NOMO-1 (cell line): ENCODE data around the gene RBM25.
"Not testable (repeated sequence)": the region's sequence is repeated elsewhere in the genome, so short reads cannot be mapped to it uniquely, and the experiment has no call there.

Source experiments
- DNase-seq, 2 experiments: peaks; one replicate each; lab custom pipeline; 2025; ENCODE audit not compliant: unreplicated experiment in 2 of 2; lab: John Stamatoyannopoulos, UW

RBM25 gene

DNA sequence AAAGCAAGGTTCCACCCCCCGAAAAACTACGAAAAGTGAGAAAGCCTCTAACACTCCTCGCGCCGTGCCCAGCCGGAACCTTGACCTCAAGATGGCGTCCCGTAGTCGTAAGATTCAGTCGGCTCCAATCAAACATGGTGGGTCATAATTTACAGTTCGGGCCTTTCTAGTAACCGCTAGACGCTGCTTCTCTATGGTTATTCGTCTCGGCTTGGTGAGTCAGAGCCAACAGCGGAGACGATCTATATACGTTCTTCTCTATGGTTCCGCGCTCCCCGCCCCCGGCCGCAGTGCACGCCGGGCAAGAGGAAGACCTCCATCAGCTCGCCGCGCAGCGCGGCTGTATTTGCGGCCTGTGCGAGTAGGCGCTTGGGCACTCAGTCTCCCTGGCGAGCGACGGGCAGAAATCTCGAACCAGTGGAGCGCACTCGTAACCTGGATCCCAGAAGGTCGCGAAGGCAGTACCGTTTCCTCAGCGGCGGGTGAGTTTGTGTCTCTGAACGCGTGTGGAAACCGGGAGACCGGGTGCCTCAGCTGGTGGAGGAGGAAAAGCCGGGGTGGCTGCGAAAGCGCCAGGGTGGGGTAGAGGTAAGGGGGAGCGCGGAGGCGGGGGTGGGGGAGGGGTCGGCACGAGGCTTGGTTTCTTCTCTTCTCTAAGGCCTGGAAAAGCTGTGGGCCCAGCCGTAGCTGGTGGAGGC is at the start of gene RBM25:
TSS of gene RBM25 (plus strand) at position 311 of the 698 bp plus-strand sequence. CDS start 13,108 bp downstream, outside the sequence.
- DNase-seq, result peak; percentile 96 to 99

GRCh38 chr14:73011189-73011588 is 47.1 kb upstream of the RBM25 start:
- DNase-seq, result not testable (repeated sequence)

GRCh38 chr14:73014105-73014504 is 44.2 kb upstream of the RBM25 start:
- DNase-seq, result no peak

DNA sequence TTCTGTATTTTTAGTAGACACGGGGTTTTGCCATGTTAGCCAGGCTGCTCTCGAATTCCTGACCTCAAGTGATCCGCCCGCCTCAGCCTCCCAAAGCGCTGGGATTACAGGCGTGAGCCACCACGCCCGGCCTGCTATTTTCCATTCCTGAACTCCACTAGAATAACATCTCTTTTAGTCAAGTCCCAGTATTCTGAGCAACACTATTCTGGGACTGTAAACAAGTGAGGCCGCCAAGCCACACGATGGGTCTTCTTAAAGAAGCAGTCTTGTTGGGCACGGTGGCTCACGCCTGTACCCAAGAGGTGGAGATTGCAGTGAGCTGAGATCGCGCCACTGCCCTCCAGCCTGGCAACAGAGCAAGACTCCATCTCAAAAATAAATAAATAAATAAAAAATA is 42.8 kb upstream of the RBM25 start:
- DNase-seq, result not testable (repeated sequence)

- not testable (repeated sequence) for DNase-seq
Observed at GRCh38 chr14:73016011-73016410, 42.3 kb upstream of the RBM25 start.

- DNase-seq, result no peak
Observed at GRCh38 chr14:73022051-73022450, 36.3 kb upstream of the RBM25 start.

GRCh38 chr14:73025544-73025943 is 32.8 kb upstream of the RBM25 start:
- no peak for DNase-seq

DNA sequence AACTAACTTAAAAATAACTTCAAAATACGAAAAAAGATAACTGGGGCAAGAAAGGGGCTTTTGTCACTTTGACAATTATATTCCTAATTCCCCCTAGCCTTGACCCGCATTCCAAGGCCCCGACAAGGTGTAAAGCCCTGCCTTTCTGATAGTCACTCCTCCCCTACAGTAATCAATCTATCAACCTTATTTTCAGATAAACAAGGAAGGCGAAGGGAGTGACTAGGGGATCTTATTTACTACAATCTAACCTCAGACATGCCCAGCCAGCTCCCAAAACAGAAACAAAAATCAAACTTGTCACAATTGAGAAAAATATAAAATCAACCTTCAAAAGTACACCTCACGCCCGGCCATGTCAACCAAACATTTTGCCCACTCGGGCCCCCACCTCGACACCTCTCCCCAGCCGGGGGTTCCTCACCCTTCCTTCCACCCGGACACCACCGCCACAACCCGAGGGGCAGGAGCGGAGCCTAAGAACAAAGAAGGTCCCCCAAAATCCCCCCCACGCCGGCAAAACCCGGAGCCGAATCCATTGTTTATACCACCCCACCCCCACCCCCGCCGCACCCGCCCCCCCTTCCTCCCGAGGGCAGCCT is 32.0 kb upstream of the RBM25 start:
- DNase-seq, result no peak

GRCh38 chr14:73026845-73027542 is 31.3 kb upstream of the RBM25 start, which contains the start of gene ZFYVE1:
TSS of gene ZFYVE1 (minus strand) at chr14:73027106. CDS start at chr14:73024508, 2,598 bp downstream.
- peak; percentile 97 to 99 for DNase-seq

DNA sequence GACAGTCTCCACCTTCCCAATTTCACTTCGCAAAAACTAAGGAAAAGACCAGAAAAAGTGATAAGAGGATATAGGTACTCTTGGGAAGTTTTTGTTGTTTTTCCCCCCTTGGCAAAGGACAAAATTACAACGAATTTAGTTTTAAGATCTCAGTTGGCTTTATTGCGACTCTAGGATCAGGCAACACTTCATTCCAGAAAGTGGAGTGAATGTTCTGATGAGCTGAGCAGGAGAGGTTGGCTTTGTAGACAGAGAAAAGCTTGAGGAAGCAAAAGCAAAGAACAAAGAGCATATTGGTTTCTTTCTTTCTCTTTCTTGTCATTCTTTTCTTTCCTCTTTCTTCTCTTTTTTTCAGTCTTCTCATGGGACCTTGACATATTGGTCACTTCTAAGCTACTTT is 30.8 kb upstream of the RBM25 start:
- DNase-seq, result no peak

- DNase-seq, result no peak
Observed at GRCh38 chr14:73027984-73028383, 30.4 kb upstream of the RBM25 start.

GRCh38 chr14:73036706-73037450 is 21.5 kb upstream of the RBM25 start:
- not testable (repeated sequence) for DNase-seq

GRCh38 chr14:73047808-73048207 is 10.5 kb upstream of the RBM25 start:
- DNase-seq, result no peak

- DNase-seq, result no peak
Observed at GRCh38 chr14:73049428-73049827, 8.9 kb upstream of the RBM25 start.

DNA sequence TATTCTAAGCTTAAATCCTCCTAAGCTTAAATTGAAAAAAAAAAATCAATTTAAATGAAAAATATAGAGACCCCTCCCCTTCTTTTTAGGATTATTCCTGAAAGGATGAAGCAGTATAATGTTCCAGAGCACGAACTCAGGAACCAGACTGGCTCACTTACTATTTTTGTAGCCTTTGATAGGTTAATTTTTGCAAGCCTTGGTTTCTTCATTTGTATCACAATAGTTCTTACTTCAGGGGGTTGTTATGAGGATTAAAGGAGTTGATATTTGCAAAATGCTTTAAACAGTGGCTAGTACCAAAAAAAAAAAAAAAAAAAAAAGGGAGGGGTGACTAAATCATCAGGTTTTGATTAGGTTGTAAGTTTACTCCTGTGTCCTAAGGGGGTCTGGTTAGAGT is 3.1 kb upstream of the RBM25 start:
- no peak for DNase-seq

DNA sequence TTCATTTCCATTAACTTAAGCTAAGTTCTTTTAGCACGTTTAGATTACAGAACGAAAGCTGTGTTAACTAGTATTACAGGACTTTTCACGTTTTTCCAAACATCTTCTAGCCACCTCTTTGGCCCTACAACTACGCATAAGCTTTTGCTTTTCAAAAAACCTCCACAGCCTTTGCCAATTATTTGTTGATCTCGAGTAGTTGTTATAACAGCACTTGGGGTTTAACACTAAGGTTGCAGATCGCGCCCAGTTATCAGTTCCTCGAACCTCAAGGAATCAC is 450 bp upstream of the RBM25 start:
- DNase-seq, result no peak

DNA sequence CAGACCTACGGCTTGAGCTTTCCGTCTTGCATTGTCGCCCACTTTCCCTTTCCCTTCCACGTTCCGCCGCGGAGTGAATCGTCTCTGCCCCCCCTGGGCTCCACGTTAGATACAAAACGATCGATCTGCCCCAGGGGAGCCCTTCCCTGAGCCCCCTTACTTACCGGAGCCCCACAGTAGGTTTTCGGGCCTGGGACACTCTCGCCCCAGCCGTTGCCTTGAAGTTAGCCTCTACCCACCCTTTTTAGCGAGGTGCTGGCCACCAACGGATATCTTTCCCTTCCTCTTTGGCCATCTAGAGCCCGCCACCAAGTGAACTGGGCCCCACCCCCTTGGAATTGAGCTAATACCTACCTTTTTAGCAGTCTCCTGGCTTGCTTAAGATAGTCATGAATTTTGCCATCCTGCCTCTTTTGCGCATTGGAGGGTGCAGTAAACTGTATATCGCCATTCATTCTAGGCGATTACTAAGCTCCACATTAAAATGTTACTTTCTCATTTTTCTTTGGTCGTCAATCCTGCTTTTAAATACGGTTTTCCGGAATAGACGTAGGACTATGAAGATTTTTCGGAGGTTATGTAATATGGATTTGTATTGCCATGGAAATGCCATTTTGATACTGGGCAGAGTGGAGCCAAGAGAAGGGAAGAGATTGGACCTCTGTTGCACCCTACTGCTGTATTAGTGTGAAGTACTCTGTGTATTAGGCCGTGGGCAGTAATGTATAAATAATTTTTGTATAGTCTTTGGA is 764 bp downstream of the RBM25 start:
- DNase-seq, result peak; percentile 50 to 62

- DNase-seq, result no peak
Observed at GRCh38 chr14:73069585-73069984, 11.3 kb downstream of the RBM25 start.

GRCh38 chr14:73091044-73091443 is 32.7 kb downstream of the RBM25 start:
- DNase-seq, result no peak

- DNase-seq, result no peak
Observed at GRCh38 chr14:73097421-73097820, 39.1 kb downstream of the RBM25 start.

- DNase-seq, result no peak
Observed at GRCh38 chr14:73100334-73100733, 42.0 kb downstream of the RBM25 start.
